ENCODE measurements around the gene CYB561D2.

DNA sequence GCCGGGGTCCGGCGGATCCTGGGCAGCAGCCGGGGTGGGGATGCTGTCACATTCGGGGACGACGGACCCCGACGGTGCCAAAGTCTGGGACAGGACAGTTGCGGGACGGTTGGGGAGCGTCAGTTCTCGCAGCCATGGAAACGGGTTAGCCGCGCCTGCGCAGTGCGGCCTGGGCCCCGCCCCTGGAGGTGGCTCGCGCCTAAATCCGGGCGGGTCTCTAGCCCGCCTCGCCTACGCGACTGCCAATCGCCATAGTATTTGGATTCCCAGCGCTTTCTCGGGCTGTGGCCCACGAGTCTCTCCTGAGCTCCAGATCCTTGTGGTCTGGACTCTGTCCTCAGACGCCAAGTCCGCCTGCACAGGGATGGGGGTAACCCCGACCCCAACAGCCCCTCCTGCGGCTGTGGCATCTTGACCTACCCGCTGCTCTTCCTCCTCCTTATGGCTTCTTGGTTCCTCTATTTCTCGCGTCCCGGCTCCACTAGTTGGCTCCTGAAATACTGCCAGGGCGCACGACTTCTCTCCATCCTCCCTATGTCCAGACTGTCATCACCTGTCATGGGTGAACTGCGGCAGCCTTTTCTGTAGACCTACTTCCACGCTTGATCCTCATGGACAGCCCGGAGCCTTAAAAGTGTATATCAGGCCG lies 5.0 kb upstream of the CYB561D2 start, which contains the start of gene ZMYND10:
- TF ChIP-seq, protein P1, sequence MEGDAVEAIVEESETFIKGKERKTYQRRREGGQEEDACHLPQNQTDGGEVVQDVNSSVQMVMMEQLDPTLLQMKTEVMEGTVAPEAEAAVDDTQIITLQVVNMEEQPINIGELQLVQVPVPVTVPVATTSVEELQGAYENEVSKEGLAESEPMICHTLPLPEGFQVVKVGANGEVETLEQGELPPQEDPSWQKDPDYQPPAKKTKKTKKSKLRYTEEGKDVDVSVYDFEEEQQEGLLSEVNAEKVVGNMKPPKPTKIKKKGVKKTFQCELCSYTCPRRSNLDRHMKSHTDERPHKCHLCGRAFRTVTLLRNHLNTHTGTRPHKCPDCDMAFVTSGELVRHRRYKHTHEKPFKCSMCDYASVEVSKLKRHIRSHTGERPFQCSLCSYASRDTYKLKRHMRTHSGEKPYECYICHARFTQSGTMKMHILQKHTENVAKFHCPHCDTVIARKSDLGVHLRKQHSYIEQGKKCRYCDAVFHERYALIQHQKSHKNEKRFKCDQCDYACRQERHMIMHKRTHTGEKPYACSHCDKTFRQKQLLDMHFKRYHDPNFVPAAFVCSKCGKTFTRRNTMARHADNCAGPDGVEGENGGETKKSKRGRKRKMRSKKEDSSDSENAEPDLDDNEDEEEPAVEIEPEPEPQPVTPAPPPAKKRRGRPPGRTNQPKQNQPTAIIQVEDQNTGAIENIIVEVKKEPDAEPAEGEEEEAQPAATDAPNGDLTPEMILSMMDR (conservative IDR thresholded peaks at IDR 0.05 in 1 of 2, IDR thresholded peaks at IDR 0.05 in 1 of 2; ENCODE audit: extremely low read depth in 1 of 2, insufficient read depth in 1 of 2, low read depth in 1 of 2, low read length in 2 of 2): no peak
- TF ChIP-seq EZH2 (IDR thresholded peaks at IDR 0.05; ENCODE audit: borderline replicate concordance, low read length): no peak
